GM19025 (cell line): ENCODE results near the gene FOXN3.

ENCODE experiments used
- ATAC-seq: cut with Tn5 transposase; IDR thresholded peaks from one replicate; pipeline ENCODE4 v1.9.1; 2021; ENCODE audit warnings: mild to moderate bottlenecking, low read depth, moderate library complexity; ENCODE audit not compliant: unreplicated experiment

Gene FOXN3

GRCh38 chr14:89386212-89386886, 30.7 kb downstream of the FOXN3 start:
- ATAC-seq = no peak

- no peak for ATAC-seq
Observed at GRCh38 chr14:89384636-89385035, 32.4 kb downstream of the FOXN3 start.

GRCh38 chr14:89384023-89384422, 33.0 kb downstream of the FOXN3 start:
- ATAC-seq = peak; percentile 90

- ATAC-seq = no peak
Observed at GRCh38 chr14:89382901-89383845, 33.9 kb downstream of the FOXN3 start.

- no peak for ATAC-seq
Observed at GRCh38 chr14:89382487-89382886, 34.5 kb downstream of the FOXN3 start.

- ATAC-seq = no peak
Observed at GRCh38 chr14:89379891-89380820, 36.9 kb downstream of the FOXN3 start.

GRCh38 chr14:89379006-89379405, 38.0 kb downstream of the FOXN3 start:
- ATAC-seq = no peak

- peak; percentile 69 for ATAC-seq
Observed at GRCh38 chr14:89378119-89378518, 38.9 kb downstream of the FOXN3 start.

- no peak for ATAC-seq
Observed at GRCh38 chr14:89377544-89377943, 39.5 kb downstream of the FOXN3 start.

GRCh38 chr14:89374908-89375307, 42.1 kb downstream of the FOXN3 start:
- no peak for ATAC-seq

GRCh38 chr14:89373185-89373584, 43.8 kb downstream of the FOXN3 start:
- no peak for ATAC-seq

GRCh38 chr14:89372512-89372883, 44.5 kb downstream of the FOXN3 start:
- ATAC-seq = no peak

GRCh38 chr14:89371585-89372511, 45.2 kb downstream of the FOXN3 start:
- ATAC-seq = no peak

GRCh38 chr14:89370781-89371180, 46.3 kb downstream of the FOXN3 start:
- ATAC-seq = no peak

GRCh38 chr14:89370381-89370780, 46.7 kb downstream of the FOXN3 start:
- no peak for ATAC-seq

- ATAC-seq = no peak
Observed at GRCh38 chr14:89369656-89370055, 47.4 kb downstream of the FOXN3 start.

GRCh38 chr14:89368490-89369477, 48.2 kb downstream of the FOXN3 start:
- no peak for ATAC-seq

- no peak for ATAC-seq
Observed at GRCh38 chr14:89367779-89368120, 49.3 kb downstream of the FOXN3 start.
